Stimulated activated naive CD4-positive, alpha-beta T cell treated with Interleukin-2 at 50 U/mL for 16 hours (primary cell): ENCODE results near the gene MED12L.

Experiments used
- DNase-seq: peaks from one replicate; lab custom pipeline; 2025; lab: John Stamatoyannopoulos, UW

Gene MED12L

DNA sequence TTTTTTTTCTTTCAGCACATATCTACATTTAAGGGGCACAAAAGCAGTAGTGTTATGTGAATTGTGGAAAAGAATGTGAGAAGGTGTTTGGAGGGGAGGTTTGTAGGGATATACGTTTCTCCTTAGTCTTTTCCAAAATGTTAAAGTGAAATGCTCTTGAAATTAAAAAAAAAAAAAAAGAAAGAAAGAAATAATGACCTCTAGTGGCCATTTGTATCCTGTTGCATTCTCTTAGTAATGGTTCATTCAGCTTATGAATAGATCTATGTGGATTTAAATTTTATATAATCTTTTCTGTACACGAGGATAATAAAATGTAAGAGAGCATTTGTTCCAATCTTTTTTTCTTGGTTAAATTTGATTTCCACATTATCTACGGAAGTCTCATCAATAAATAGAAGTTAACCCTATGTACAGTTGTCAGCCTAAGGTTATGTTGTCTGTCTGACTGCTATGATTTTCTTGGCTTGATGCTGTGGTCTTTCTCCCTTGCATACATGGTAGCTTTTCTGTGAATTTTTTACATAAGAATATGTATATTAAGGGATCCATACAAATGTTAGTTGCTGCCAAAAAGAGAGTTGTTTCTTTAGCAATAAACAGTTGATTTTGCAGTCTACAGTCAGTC is 242.2 kb downstream of the MED12L start:
- DNase-seq = no peak

DNA sequence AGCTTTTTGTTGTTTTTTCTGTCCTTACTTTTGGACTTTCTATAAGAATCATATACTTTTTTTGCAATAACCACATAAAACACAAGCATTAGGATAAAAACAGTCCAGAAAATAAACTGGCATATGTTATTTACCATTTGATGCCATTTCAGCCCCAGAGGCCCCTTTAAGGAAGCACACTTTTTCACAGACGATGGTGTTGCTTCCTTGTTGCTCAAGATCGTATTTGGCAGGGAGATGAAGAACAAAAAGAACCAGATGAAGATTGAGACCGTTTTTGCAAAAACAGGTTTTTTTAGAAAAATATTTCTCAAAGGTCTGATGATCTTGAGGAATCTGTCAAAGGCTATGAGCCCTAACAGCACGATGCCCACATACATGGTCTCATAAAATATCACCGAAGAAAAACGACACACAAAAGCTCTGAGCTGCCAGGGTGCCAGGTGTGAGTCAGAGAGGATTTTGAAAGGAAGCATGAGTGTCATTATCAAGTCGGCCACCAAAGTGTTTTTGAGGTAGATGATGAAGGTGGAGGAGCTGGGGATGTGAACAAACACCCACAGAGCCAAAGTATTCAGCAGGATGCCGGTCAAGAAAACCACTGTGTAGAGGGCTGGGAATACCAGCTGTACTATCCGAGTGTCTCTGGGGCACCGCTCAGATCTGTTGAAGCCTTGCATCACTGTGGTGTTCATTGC is 243.0 kb downstream of the MED12L start:
- no peak for DNase-seq

- no peak for DNase-seq
Measured at GRCh38 chr3:151329363-151329762, 243.9 kb downstream of the MED12L start, which contains the start of gene P2RY13. P2RY13 (minus strand) TSS chr3:151329549; CDS start chr3:151329528, 21 bp downstream.

DNA sequence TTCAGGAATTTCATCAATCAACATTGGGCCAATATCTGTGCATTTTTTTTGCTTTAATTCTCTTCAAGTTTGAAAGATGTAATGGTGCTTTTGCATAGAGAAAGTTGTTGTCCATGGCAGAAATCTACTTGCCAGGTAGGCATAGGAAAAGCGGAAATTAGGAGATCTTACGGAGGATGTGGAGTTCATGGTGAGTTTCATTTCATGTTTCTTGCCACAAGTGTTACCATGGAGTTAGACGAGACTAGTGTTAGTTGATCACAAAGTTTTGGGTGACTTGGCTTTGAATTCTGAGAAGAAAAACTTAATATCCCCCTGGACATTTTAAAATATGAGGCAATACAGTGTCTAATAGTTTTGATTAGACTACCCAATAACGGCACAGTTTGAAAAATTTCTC is 244.9 kb downstream of the MED12L start:
- DNase-seq = no peak

GRCh38 chr3:151330899-151331298 is 245.4 kb downstream of the MED12L start:
- DNase-seq = no peak

GRCh38 chr3:151331696-151332095 is 246.2 kb downstream of the MED12L start:
- DNase-seq = no peak

DNA sequence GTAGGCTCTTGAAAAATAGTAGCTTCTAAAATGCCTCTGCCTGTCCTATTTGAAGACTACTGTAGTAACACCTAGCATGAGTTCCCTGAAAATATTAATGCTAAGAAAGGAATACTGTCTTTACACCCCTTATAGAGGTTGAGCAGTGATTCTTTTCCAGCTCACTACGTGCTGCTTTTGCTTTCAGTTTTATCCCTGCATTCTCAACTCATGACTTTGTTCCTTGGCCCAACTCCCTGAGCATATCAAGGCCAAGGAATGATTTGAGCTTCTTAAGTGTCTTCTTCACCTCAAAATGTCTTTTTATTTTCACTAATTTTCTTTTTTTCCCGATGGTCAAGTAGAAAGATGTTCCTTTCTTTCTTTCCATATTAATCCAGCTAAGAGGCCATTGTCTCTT is 260.4 kb downstream of the MED12L start:
- no peak for DNase-seq

- DNase-seq = no peak
Measured at GRCh38 chr3:151346292-151346691, 260.8 kb downstream of the MED12L start.

GRCh38 chr3:151347432-151347831 is 262.0 kb downstream of the MED12L start:
- DNase-seq = no peak

DNA sequence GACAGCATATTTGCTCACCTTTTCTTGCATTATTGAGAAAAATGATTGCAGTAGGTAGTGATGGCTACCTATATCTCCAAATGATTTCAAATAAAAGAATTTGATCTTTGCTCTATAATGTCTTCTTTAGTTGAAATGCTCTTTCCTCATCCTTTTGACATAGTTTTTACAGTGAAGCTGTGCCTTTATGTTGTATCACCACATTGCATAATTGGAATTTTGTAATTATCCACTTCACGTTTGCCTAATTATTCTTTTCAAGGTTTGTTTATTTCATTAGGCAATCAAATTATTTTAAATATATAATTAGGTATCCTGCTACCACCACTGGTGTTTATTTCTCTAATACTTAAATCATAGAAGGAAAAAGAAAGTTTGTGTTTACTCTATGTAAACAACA is 265.2 kb downstream of the MED12L start:
- DNase-seq = no peak

DNA sequence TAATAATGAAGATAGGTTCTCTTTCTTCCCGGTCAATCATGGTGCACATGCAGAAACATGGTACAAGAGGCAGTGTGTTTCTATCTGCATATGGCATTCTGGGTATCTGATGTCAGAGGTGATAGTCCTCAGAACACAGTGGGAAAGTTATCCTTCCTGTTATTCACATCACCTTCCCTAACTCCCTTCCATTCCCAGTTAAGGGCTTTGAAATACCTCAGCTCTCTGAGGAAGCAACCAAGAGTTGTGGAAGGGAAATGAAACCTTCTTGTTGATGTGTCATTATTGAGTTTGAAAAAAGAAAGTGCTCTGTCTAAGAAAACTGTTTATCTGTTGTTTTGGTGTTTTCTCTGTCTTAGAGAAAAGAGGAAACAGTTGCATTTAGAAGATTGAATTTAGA is 265.8 kb downstream of the MED12L start:
- no peak for DNase-seq

DNA sequence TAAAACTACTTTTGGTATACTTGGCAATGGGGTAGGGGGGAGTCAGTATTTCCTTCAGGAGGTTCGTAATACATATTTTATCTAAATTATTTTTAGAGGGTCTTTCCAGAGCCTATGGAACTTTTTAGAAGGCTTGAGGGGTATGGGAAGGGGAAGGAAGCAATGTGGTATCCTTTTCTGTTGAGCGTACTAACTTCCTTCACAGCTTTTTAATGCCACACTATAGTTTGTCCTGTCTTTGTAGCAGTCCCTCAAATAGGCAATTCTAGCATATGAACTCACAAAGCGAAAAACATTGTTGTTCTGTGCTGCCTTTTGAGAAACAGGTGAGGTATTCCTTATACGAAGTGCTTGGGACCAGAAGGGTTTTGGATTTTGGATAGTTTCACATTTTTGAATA is 266.2 kb downstream of the MED12L start:
- DNase-seq = no peak

- no peak for DNase-seq
Measured at GRCh38 chr3:151356794-151357462, 271.5 kb downstream of the MED12L start.

- DNase-seq = no peak
Measured at GRCh38 chr3:151357463-151357850, 272.0 kb downstream of the MED12L start.

DNA sequence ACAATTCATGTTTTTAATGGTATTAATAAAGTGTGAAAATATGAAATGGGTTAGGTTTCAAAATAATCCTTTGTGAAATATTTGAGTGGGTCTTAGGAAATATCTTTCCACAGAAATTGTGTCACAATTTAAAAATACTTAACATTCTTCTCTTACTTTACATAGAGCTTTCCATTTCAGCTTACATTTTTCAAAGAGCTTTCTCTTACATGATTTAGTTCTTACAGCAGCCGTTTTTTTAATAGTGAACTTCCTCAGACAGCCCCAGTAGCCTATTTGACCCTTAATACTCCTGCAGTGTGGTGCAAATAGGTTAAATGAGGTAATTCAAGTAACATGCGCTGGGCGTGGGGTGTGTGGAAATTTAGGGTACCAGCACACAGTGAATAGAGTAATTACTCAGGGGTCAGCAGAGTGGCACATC is 277.3 kb downstream of the MED12L start:
- no peak for DNase-seq

GRCh38 chr3:151366993-151367392 is 281.5 kb downstream of the MED12L start:
- DNase-seq = no peak

DNA sequence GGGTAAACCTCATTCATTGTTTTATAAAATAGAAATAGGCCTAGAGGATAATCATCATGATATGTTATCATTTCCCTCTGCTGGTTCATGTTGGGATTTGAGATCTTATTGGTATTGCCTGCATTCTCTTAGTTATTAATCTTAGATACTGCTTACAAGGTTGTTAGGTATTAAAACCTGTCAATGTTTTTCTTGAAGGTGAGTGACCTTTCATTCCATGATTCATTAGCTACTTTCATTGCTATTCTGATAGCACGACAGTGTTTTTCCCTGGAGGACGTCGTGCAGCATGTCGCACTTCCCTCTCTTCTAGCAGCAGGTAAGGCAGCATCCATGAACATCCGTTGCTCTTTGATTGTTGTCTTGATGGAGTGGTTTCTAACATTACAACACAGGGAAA is 282.0 kb downstream of the MED12L start:
- no peak for DNase-seq

GRCh38 chr3:151371526-151371925 is 286.1 kb downstream of the MED12L start:
- no peak for DNase-seq

GRCh38 chr3:151372063-151372820 is 286.8 kb downstream of the MED12L start:
- DNase-seq = no peak

DNA sequence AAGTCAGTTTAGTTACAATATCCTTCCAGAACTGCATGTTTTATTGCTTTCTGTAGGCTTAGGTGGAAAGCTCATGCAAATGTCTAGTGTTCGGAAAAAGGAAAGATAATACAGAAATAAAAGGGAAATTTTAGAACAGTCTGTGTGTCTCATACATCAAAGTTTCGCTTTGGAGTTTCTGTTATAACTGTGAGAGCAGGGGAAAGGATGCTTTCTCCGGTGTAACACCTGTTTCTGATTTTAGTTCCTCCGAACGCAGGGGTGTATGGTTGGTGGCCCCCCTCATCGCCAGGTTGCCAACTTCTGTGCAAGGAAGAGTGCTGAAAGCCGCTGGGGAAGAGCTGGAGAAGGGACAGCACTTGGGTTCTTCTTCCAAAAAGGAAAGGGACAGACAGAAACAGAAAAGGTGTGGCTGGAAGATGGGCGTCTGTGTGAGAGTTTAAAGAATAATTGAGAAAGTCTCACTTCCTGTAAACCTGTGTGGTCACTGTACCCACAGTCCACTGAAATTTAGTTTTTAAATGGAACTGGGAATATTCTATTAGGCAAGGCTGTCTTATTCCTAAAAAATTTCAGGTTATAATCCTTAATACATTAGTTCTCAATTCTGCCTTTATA is 292.4 kb downstream of the MED12L start:
- DNase-seq = no peak

GRCh38 chr3:151379083-151379734 is 293.7 kb downstream of the MED12L start:
- no peak for DNase-seq

DNA sequence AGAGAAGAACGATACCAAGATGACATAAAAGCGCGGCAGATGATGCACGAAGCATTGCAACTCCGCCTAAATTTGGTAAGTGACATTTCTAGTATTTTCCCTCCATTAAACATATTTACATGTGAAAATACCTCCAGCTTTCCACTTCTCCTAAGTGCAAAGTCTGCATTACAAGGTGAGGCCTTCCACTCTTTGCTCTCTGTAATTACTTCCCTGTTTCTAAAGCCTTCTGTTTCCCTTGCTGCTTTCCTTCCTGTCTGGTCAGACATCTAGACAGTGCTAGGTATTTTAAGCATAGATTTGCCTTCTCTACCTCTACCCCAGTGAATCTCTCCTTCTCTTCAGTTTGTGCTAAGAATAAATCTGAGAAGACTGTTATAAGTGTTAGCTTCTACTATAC is 297.2 kb downstream of the MED12L start:
- no peak for DNase-seq
